Stimulated activated CD4-positive, alpha-beta T cell treated with anti-CD3 and anti-CD28 coated beads, Interleukin-1b, Interleukin-23, amount 100 ng/mL, for 1 hour (primary cell): ENCODE results near the gene DAB2IP.

ENCODE experiments used
- DNase-seq, 2 donors: peaks; one replicate each; pipeline ENCODE4 v3.0.0-alpha.2; 2020; ENCODE audit warnings: low read depth in 2 of 2

Gene DAB2IP

DNA sequence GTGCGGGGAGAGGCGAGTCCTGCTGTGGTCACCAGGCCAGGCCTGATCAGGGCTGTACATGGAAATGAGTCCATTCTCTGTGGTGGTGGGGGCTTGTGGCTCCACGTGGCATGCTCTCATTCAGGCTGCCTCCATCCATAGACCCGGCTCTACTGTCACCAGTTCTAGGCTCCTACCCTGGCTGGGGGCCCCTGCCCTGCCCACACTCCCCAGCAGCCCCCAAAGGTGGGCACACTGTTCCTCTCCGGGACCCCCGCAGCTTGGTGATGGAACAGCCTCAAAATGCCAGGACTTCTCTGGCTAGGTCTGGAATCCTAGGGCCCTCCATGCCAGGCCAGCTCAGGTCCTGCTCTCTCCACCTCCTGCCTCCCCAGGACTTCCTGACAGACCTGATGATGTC, 111.7 kb downstream of the DAB2IP start:
- no peak for DNase-seq

DNA sequence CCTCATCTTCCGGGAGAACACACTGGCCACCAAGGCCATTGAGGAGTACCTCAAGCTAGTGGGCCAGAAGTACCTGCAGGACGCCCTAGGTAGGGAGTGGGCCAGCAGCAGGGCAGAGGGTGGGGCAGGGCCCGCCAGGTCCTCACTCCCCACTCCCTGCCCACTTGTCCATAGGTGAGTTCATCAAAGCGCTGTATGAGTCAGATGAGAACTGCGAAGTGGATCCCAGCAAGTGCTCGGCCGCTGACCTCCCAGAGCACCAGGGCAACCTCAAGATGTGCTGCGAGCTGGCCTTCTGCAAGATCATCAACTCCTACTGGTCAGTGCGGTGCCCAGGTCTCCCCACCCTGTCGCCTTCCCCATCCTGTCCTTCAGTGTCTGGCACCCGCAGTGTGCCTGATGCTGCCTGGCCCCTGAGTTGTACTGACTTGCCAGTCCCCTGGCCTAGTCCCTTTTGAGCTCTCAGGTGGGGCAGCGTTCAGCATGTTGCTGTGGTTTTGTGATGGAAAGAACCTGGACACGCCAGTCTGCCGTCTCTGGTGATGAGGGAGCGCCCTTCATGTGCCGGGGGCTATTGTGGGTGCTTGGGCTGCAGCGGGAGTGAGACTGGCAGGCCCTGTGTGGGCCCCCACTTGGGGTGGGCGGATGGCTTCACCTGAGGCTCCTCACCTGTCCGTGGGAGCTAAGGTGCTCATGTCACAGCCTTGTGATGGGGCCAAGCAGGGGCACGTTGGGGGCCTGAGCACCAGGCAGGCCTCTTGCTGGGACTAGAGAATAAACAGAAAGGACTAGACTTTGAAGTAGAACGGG, 112.3 kb downstream of the DAB2IP start:
- no peak for DNase-seq

DNA sequence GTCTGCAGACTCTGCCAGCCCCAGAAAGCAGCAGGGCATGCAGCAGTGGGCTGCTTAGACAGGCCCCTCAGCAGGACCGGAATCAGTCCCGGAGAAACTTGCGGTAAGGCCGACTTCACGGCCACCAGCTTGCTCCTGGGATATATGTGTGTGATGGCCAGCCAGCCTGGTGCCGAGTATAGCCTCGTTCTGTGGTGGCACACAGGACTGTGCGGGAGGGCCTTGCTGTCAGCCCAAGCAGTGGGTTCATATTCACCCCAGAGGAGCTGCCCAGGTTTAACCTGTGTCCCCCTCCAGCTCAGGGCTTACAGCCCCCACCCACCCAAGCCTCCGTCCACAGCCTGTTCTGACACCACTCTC, 112.9 kb downstream of the DAB2IP start:
- DNase-seq, result no peak

DNA sequence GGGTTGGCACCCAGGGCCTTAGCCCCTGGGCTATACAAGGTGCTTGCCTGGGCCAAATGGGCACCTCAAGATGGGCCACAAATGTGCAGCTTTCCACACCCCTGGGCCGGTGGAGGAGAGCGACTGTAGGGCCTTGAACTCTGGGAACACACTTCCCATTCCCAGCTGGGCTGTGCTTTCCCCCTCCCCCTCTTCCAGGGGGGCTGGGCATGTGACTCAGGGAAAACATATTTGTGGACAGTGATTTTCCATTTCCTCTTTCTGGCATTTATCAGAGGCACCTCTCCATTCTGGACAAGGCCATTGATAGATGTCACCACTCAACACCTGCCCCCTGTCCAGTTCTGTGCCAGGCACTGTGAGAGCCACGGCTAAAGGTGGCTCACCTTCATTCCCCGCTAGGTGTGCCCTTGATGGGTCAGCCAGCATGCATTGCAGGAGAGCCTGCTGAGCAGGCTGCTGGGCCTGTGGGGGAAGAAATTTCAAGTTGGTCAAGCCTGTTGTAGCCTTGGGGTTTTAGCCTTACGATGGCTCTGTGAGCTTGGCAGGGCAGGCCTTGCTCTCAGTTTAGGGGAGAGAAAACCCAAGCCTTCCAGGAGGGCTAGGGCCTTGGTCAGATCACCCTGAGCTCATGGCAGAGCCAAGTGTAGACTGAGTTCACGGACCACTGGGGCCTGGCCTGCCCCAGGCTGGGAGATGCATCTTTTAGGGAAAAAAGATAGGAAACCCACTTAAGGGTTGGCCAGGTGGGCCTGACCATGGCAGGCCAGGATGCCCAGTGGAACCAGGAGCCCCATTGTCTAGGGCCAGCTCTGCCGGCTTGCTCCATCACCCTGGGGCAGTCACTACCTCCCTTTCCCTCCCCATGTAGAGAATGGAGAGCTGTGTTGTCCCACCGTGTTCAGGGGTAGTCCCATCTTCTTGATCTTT, 113.9 kb downstream of the DAB2IP start:
- no peak for DNase-seq

DNA sequence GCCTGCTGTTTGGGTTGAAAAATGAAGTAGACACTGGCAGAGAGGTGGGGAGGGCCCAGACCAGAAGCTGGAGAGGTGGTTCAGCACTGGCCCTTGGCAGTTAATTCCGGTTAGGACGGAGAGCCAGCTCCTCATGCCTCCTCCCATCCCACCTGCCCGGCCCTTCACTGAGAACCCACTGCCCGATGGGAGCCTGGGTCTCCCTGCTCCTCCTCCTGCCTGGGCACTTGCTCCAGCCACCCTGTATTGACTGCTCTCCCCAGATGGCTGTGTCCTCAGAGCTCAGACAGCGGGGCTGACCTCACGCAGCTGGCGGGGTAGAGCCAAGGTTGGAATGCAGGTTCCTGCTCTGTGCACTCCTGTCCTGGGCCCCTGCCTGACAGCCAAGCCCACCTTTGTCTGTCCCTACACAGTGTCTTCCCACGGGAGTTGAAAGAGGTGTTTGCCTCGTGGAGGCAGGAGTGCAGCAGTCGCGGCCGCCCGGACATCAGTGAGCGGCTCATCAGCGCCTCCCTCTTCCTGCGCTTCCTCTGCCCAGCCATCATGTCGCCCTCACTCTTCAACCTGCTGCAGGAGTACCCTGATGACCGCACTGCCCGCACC, 114.7 kb downstream of the DAB2IP start:
- DNase-seq, result no peak

DNA sequence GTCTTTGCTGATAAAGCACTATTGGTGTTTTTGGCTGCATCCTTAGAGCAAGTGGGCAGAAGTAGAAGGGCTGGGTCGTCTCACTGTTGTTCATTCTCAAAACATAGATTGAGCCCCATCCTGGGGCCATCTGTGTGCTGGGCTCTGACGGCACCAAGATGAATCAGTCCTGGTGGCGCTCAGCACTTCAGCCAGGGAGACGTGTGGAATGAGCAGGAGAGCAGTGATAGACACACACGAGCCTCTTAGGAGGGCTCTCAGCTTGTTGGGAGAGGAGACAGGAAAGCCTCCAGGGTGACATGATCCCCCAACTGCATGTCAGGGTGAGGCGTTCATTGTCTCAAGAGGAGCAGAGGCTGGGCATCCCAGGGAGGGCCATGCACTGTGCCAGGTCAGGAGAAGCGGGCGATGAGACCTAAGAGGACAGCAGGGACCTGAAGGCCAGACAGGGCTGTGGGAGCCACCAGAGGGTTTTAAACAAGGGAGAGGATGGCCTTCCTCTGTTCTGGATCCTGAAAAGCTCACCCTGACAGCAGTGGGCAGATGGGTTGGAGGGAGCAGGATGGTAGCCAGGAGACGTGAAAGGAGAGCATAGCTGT, 115.8 kb downstream of the DAB2IP start:
- no peak for DNase-seq

DNA sequence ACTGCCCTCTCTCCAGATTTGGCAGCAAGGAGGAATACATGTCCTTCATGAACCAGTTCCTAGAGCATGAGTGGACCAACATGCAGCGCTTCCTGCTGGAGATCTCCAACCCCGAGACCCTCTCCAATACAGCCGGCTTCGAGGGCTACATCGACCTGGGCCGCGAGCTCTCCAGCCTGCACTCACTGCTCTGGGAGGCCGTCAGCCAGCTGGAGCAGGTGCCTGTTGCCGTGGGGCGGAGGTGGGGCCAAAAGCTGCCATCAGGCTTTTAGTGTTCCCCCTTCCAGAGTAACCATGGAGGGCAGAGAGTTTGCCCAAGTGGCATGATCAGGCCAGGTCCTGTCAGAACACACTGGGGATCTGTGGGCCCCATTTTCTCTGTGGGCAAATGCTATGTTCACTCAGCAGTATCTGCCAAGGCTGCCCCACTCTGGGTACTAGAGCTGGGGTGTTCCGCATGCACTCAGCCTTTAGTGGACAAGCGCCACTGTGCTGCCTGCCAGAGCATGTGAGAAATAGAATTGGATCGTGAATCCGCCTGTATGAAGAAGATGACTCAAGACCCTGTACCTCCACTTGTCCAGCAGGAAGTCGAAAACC, 117.1 kb downstream of the DAB2IP start:
- DNase-seq, result no peak

DNA sequence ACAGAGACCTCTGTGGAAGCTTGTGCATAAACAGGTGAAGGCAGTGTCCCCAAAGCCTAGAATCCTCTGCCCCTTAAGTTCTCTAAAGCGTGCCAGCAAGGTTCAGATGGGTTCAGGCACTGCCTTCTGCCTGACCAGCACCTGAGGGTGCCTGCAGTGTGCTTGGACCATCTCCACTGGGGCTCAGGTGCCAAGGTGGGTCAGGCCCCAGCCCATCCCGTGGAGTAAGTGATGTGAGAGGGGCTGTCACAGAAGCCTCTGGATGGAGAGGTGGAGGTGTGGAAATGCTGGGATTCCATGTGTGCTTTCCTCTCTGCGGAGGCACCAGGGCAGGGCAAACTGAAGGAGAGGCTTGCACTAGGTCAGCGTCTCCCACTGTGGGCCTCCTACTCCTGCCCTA, 118.5 kb downstream of the DAB2IP start:
- no peak for DNase-seq

DNA sequence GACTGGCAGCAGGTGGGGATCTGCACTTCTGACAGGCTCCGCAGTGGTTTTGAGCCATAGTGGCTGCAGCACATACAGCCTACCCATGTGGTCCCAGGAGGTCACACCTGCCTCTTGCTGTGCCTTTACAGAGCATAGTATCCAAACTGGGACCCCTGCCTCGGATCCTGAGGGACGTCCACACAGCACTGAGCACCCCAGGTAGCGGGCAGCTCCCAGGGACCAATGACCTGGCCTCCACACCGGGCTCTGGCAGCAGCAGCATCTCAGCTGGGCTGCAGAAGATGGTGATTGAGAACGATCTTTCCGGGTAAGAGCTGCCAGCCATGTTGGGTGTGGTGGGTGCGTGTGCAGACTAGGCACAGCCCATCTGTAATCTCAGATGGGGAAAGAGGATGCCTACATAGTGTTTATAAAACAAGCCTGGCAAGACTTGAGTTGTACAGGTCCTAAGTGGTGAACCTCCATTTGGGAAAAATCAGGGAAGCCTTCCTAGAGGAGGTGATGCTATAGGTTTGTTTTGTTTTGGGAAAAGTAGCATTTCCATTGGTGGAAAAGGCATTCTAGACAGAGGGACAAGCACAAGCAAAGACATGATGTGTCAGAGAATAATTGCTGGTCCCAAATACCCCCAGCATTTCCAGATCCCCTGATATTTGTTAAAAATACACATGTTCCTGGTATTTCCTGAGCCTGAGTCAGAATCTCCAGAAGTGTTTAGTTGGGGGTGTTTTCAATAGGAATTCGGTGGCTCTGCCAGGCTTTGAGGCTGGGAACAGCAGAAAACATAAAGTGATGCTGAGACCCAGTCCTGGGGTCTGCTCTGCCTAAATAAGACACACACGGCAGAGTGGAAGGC, 119.2 kb downstream of the DAB2IP start:
- DNase-seq, result no peak

DNA sequence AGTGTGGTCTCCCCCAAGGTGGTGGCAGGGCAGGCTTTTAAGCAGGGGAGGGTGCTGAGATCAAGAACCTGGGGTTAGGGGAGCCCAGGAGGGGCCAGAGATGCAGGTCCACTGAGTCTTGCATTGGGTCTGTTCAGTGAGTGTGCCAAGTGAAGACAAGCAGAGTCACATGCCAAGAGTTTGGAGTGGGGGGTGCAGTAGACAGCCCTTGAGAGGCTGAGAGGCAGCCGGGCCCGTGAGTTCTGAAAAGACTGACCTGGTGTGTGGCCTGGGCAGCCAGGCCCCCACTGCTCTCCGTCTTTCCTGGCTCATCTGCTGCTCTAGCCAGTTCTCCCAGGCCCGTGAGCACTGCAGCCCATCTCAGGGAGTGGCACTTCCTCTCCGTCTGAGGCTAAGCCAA, 120.0 kb downstream of the DAB2IP start:
- DNase-seq, result no peak

DNA sequence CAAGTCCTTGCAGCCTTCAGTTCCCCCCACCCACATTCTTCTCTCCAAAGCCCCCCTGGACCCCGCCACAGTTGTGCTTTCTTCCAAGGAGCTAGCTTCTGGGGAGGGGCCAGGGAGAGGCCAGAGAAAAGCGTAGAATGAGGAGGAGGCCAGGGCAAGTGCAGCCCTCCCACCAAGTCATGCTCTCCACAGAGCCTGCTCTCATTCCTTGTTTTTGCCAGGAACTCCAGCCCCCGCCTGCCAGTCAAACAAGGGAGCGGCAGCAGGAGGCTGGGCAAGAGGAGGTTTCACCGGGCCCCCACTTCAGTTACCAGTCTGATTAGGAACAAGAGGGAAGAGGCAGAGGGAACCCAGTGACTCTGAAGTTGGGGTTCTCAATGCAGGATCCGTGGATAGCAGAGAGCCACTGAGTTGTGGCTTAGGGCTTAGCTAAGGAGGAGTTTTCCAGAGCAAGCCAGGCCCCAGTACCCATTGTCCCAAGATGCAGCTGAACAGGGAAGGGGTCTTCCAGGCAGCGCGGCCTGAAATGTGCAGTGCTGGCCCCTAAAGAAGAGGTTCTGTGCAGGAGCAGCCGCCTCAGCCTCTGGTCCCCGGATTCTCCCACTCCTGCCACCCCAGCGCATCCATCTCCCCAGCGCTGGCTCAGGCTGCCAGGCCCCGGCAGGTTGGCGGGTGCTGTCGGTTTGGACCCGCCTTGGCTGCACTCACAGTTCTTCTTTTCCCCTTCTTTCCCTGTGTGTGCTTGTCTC, 120.6 kb downstream of the DAB2IP start:
- no peak for DNase-seq

DNA sequence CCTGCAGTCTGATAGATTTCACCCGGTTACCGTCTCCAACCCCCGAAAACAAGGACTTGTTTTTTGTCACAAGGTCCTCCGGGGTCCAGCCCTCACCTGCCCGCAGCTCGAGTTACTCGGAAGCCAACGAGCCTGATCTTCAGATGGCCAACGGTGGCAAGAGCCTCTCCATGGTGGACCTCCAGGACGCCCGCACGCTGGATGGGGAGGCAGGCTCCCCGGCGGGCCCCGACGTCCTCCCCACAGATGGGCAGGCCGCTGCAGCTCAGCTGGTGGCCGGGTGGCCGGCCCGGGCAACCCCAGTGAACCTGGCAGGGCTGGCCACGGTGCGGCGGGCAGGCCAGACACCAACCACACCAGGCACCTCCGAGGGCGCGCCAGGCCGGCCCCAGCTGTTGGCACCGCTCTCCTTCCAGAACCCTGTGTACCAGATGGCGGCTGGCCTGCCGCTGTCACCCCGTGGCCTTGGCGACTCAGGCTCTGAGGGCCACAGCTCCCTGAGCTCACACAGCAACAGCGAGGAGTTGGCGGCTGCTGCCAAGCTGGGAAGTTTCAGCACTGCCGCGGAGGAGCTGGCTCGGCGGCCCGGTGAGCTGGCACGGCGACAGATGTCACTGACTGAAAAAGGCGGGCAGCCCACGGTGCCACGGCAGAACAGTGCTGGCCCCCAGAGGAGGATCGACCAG, 121.3 kb downstream of the DAB2IP start:
- no peak for DNase-seq

DNA sequence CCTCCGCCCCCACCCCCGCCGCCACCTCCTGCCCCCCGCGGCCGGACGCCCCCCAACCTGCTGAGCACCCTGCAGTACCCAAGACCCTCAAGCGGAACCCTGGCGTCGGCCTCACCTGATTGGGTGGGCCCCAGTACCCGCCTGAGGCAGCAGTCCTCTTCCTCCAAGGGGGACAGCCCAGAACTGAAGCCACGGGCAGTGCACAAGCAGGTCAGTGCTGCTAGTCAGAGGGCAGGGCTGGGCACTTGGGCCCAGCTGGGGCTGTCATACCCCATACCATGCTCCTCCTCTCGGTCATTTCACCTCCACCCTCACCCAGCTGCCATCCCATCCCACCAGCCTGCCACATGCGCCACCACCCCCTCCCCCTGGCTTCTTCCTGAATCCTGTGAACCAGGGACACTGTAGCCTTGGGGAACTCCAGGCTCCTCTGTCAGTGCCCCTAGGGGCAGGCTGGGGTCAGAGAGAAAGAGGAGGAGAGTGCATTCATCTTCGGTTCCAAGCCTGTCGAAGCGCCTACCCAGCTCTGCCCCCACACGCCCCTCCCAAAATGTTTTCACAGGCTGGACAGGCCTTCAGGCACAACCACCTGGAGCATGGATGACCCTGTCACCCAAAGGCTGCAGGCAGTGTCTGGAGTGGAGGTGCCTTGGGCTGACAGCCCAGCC, 122.0 kb downstream of the DAB2IP start:
- no peak for DNase-seq

DNA sequence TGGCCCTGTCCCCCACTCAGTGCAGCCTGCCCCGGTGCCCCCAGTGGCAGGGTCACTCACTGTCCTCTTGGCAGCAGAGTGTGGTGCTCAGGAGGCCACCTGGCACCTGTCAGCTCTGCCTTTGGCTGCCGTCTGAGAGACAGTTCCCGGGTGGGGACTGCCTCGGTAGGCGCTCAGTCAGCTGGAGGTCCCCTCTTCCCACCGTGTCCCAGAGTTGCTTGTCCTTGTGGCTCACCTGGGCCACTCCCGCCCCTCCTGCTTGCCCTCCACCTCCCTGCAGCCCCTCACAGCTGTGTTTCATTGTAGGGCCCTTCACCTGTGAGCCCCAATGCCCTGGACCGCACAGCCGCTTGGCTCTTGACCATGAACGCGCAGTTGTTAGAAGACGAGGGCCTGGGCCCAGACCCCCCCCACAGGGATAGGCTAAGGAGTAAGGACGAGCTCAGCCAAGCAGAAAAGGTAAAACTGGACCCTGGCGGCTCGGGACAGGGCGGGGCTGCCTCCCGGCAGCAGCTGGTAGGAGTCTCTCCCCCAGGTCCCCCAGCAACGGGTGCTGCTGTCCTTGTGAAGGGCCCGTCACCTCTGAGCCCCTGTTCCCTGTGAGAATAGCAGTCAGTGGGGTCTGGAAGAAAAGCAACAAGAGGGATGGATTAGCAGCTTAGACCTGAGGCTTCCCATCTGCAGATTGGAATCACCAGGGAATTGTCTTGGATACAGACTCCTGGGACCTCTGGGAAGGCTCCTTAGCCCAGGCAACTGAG, 122.7 kb downstream of the DAB2IP start:
- DNase-seq, result no peak

DNA sequence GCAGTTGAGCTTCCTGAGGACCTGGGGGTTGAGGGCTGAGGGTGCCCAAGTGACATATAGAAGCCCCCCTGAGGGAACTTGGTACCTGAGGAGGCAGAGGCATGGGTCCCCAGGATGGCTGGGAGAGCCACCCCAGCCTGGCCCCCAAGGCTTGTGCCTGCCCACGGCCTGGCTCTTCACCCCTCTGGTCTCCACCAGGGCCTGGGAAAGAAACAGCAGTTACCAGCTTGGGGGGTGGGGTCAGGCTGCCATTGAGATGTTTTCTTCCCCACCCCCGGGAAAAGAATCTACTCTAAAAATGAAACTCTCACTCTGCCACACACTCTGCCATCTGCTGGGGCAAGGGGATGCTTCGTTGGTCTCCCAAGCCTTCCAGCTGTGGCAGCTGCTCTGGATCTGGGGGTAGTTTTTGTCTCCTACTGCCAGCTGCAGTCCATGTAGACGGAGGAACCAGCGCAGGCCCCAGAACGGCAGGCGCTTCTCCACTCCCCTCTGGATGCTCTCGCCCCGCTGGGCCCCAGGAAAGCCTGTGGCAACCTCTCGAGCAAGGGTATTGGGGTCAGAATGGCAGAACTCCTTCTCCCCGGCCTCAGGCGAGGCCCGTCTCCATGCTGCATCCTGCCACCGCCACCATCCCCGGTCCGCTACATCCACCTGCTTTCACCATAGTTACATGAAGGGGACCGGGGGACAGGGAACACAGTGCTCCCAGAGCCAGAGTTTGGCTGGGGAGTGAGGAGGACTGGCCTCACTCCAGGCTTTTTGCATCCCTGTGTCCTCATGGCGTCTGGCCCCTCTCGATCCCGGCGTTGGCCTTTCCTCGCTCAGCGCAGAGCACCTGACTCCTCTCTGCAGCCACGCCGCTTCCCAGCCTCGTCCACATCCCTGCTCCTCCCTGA, 123.5 kb downstream of the DAB2IP start:
- DNase-seq, result no peak

DNA sequence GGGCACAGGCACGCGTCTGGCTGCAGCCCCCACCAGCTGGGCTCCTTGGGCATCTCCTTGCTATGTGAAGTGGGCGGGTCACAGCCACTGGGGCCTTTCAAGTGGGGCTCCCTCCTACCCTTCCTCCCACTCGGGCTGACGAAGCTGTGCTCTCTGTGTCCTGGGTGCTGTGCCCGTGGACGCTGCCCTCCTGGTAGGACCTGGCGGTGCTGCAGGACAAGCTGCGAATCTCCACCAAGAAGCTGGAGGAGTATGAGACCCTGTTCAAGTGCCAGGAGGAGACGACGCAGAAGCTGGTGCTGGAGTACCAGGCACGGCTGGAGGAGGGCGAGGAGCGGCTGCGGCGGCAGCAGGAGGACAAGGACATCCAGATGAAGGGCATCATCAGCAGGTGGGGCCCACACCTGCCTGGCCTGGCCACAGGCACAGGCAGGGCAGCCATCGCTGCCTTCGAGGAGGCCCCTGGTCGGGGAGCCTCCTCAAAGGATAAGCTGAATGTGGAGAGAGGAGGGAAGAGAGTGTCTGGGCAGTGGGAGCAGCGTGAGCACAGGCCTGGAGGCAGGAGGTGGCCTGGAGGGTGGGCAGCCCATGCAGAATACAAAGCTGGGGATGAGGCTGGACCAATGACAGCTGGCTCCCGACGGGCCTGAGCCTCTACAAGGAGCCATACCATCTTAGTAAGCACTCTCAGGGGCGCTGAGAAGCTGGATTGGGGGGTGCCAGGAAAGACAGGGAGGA, 124.7 kb downstream of the DAB2IP start:
- no peak for DNase-seq
